HG02943 (cell line): Measurements from ENCODE around the gene BTBD9.

Experiments used
- ATAC-seq: cut with Tn5 transposase; IDR thresholded peaks from one replicate; pipeline ENCODE4 v1.9.1; 2021; ENCODE audit warnings: mild to moderate bottlenecking, low read depth, moderate library complexity; ENCODE audit not compliant: unreplicated experiment

The BTBD9 gene

DNA sequence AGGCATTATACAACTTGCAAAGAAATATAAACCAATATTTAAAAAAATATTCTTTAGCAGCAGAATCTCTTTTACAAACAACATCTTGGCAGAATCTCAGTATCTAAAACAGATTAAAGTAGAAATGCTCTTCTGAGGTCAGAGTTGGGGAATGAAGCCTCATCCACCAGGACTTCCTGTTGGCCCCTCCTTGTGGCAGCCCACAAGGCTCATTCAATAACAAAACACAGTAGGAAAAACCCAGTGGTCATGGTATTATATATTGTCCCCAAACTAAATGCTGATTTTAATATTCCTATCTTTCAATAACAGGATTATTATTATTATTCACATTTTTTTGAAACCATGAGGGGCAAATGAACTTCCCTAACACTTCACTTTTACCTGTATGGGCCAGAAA, 368.6 kb downstream of the BTBD9 start:
- ATAC-seq, result no peak

DNA sequence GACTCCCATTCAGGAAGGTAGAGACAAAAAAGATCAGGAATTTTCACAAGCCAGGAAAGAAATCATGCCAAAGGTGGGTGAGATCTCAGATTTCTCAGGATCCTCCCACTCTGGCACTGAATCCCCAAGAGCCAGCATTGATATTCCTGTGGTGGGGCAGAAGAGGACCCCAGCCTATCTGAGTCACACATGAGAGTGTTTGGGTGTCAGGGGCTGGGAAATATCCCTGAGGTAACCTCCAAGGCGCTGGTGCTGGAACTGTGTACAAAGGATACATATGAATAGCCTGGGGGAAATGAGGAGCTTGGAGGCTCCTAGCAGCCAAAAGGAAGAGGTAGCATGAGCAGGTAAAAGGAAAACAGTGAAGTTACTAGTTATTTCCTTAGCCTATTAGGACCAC, 369.4 kb downstream of the BTBD9 start:
- ATAC-seq, result no peak

DNA sequence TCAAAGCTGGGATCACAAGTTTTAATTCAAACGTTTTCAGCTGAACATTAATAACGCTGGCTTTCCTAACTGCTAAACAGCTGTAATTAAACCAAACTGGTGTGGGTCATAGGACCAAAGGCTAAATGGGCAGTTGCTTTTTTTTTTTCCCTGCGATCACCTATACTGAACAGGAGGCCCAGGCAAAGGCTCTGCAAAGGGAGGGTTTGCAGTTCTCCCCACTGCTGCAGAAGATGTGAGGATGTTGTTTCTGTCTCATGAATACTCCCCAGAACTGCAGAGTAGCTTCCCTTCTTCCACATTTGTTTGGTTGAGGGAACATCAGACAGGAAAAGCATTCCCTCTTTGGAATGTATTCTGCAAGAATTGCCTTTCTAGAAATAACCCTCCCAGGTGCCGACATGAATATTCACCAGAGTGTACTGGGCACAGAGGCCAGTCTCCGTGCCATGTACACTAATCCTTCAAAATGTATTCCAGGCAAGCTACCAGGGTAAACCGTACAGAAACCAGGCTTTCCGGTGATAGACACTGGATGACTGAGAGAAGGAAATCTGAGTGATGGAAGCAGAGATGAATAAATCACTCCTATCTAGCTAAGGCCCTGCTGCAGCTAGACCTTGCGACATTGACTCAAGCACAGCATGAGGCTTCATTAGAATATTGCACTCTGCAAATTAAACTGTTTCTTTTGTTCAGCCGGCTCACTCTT, 370.1 kb downstream of the BTBD9 start:
- ATAC-seq, result no peak

DNA sequence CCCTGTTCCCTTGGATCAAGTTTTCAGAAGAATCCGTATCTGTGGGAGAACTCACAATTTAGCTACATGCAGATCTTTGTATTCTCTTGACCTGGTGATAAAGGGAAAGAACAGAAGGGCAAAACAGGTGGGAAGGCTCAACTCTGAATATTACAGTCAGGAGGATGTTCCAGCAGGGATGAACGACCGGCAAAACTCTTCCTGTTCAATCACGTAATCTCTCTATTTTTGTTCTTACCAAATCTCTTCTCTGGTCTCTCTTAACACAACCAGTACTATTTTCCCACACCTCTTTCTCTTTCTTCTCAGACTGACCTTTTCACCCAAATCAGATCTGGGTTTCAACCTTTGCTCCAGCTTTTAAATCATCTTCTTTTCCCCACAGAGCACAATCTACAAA, 371.4 kb downstream of the BTBD9 start:
- ATAC-seq, result no peak

DNA sequence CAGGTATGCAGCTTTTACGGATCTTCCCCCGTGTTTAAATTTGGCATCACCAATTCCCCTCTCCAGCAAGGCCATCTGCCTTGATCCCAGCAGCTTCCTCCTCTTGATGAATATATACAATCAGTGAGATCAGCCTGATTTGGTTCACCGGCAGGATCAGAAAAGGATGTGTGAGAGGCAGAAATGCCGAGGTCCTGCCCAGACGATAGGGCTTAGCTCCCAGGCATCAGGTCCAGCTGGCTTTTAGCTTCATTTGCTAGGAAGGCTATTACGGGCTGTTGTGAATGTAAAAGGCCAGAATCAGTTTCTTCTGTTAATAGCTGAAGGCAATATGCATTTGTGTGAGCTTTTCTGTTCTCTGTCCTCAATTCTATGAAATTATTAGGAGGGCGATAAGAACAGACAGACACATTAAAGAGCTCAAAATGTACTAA, 372.8 kb downstream of the BTBD9 start:
- no peak for ATAC-seq

DNA sequence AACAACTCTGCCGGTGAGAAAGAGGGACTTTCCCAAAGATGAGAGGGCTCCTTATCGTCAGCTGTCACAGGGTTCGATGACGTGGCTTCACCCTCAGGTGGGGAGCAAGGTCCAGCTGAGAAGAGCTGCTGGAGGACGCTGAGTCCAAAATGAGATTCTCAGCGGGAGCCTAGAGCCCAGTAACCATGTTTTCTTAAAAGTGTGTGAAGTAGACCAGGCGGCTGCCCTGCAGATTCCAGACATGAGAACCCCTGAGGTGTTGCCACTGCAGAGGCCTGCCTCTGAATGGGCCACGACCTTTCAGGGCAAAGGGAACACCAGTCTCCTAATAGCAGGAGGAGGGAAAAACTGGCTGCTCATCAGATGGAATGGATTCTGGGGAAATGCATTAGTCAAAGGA, 375.1 kb downstream of the BTBD9 start:
- ATAC-seq, result no peak

DNA sequence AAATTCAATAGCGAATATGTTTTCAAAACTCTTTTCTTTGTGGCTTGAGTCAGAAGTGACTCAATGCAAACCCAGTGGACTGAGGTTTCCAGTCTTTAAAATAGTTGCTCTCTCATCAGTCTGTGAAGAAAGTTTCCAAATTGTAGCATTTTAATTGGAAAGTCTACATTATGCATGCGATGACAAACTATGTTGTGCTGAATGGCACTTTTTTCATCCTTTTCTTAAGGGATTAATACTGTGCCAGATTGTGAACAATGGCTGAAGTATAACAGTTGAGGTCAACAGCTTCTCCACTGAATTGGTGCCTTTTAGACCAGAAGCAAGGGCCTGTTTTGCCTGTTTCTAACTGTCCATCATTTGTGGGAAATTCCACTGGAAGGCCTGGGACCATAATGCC, 377.1 kb downstream of the BTBD9 start:
- no peak for ATAC-seq

DNA sequence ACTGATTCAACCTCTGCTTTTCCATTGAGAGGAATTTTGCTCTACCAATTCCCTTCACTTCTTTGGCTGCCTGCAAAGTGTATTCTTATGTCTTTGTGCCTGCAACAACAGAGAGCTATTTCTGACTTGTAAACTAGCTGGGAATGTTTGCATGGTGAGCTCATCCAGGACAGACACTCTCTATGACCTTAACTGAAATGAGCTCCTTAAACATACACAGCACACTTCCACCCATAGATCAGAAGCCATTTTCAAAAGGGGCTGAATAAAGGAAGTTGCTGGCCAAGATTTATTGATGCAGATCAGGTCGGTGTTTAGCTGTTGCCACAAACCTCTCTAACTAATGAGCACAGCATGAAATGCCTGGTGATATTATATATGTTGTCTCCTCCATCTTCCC, 377.7 kb downstream of the BTBD9 start:
- no peak for ATAC-seq

DNA sequence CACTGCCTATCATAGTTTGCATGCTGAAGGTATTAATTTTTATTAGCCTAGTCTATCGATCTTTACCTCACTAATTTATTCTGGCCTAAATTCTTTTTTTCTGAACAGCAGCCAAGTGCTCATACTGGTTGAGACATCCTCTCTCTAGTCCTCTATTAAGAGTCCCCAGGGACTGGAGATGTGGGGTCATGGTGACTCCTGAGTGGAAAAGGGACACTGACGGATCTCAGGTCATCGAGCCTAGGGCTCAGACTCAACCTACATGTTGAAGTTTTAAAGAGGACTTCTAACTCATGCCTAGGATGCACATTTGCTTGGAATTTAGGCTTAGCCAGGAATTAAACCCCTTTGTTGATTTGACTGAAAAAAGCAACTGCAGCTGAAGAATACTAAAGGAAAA, 378.1 kb downstream of the BTBD9 start:
- no peak for ATAC-seq

DNA sequence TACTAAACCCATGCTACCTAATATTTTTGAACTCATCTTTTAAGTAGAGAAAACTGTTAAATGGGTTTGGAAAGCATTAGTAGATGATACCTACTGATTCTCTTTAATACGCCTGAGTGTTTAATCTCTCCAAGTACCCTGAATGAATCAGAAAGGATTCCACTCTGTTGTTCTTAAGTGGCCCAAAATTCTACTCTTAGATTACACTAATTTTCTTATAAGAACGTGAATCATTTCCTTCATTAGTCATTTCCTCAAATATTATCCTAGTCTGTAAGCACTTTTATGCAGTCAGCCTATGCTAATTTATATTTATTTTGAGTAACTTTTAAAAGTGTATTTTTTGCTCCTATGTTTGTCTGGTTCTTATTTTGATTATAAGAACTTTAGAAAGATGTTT, 380.0 kb downstream of the BTBD9 start:
- ATAC-seq, result no peak

DNA sequence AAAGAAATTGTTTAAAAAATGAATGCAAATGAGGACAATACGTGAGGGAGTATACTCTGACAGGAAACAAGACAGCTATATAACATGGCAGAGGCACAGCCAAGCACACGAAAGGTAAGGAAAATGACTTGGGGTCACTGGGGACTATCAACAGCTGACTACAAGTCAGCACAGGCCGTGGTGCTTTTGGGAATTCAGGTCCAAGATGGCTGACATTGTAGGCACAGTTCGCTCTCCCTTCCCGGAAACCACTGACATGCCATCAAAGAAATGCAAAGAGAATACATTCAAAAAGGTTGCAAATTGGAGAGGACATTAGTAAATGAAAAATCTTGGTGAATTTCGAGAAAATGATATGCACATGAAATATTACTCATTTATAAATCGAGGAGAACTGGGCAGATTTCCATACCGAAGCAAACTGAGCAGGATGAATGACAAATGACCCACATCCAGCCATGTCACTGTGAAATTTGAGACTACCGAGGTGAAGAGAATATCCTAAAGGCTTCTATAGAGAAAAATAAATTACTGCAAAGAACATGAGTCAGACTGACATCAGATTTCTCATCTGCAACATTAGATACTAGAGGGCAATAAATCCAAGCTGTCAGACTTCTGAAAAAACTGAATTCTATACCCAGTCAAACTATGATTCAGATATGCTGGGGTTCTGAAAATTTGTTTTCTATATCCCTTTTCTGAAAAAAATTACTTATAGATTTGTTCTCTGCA, 391.1 kb downstream of the BTBD9 start:
- ATAC-seq, result no peak

DNA sequence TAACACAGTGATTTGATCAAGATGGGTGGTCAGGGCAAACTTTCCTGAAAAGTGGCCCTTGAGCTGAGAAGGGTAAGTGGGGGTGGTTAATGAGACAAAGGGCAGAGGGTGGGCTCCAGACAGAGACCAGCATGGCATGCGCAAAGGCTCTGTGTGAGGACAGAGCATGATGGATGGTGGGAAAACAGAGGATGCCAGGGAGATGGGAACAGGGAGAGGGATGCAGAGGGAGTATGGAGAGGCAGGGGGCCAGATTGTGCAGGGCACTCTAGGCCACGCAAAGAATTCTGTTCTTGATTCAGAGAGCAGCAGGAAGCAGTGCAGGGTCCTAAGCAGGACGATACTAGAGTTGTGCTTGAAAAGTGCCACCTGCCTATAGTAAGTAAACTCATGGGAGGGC, 394.4 kb downstream of the BTBD9 start:
- no peak for ATAC-seq

DNA sequence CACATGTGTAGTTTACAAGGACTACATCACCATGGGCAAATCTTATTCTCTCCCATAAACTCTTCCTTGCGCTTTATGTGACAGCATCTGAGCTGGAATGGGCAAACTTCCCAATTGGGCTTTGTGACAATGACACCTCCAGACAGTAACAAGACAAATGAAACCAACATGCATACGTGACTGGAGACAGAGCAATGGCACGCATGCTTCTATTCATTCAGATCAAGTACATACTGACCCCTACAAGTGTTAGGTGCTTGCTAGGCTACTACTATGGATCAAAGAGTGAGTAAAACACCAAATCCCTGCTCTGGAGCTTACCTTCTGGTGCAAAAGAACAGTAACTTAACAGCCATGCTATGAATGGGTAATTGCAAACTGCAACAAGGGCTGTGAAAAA, 394.9 kb downstream of the BTBD9 start:
- no peak for ATAC-seq

DNA sequence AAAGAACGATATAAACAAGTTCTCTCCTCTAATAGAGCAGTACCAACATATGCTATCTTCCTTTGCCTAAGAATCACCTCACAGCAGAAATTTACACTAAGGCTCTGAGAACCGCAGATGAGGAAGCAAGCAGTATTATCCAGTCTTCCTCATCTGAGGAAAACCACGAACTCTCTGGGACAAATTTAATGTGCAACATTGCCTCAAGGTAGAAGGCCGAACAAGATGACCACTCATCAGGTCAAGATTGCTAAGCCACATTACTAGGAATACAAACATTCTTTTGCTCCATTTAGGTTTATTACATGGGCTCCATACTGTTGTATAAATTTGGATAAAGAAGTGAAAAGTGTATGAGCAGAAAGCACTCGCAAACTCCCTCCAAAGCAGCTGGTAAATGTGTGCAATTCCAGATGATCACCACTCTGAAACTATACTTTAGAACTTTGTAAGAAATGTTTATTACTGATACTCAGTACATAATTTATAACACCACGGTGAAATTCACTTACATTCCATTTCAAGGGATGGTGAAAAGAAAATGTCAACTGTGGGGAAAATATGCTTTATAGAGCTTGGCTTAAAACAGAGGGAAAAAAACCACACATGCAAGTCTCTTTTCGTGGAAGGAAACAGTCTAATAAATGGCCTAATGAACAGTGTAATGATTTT, 398.4 kb downstream of the BTBD9 start:
- no peak for ATAC-seq

DNA sequence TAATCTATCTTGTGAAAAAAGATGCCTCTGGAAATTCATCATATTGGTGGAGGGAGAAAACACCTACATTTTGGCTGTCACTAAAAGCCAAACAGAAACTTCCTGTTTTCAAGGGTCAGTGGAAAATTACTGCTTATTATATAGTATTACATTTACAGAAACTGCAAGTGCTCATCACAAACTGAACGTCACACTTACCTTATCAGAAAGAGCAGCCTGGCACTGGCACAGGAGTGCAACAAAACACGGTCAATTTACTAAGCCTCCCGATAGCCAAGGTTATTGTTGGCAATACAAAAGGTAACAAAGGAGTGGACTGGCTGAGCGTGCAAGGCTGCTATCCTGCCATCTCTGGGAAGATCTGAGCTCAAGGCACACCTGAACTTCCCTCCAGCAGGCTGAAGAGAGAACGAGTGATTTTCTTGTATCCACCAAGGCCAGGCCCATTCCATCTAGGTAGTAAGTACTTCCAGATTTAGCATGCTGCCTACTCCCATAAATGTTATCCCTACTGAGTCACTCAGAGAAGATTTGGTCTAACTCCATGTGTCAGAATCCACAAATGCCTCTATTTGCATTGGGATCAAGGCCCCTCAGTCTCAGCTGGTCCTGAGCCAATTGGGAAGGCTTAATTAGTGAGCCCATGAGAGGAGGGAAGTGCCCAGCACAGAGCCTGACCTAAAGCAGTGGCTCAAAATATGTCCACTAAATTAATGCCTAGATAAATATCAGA, 399.8 kb downstream of the BTBD9 start:
- no peak for ATAC-seq

DNA sequence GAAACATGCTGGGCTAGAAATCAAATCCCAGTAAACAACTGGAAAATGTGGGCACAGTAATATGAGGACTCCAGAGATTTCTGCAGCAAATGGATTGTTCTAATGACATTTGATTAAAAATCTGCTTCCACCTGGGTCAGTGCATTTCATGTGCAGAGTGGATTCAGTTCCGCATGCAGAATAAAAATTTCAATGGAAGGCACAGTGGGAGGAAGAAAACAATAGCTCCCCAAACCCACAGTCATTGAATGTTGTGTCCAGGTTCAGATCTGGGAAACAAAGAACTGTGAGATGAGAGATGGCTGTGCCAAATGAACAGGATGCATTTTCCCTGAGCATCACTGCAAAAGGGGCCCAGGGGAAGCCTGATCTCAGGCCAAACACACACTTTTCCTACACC, 403.1 kb downstream of the BTBD9 start:
- no peak for ATAC-seq

DNA sequence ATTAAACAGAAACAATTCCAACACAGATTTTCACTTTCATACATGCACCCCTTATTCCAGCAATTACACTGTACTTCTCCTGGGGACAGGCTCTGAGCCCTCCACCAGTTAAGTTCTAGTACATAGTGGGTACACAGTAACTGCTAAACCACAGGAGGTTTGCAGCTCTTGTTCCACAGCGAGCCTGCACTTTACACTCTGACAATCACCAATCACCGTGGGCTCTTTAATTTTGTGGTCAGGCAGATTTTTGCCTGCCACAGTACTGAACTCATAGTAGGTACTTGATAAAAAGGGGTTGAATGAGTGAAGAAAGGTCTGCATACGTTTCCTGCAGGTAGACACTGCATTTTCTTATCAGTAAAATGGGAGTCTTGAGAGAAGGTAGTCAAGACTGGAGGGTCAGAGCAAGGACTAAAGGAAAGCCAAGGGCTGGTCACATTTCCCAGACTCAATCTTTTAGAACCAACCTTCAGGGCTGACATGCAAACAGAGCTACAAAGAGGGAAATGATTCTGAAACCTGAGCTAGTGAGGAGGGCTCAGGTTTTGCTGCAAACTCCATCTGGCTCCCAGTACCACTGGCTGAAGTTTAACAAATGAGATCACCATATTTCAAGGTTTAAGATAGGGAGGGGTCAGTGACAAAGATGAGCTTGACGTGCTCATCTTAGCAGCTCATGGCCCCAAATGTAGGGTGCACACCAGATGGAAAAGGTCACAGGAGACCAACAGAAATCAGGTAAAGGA, 404.6 kb downstream of the BTBD9 start:
- no peak for ATAC-seq

DNA sequence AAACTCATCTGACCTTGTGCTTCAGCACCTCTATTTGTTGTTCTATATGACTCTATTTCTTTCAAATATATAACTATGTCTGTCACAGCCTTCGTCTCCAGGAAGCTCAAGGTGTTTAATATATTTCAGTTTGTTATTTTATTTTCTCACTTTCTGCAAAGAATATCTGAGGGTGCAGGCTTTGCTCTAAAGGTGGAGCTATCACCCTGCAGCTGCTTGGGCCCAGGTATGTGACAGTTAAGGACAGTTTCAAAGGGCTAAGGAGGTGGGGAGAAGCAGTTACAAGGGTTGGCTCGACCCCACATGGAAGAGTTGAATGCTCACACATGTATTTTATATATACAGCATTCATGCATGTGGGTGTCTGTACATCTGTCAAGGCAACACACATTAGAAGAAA, 405.6 kb downstream of the BTBD9 start:
- no peak for ATAC-seq

DNA sequence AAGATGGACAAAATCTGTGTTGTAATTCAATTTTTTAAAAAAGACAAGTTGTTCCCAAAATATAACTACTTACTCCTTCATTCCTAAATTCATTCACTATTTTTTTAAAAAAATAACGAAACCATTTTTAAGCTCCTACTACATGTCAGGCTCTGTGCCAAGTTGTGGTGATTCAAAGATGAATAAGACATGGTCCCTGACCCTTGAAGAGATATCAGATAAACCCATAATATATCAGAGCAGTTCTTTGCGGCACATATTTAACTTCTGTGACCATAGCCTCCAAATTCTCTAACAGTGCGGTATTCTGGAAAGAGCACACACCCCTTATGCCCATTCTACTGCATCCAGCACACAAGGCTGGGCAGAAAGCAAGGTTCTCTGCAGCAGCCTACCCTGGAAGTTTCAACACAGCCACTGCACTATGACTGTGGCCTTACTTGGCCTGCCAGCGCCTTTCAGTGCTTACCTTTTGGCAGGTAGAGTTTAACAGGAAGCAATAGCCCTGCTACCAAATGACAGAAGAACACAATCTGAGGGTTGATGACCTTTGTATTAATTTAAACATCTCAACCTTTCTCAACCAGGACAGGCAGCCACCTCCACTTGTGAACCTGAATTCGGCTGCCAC, 406.5 kb downstream of the BTBD9 start:
- no peak for ATAC-seq

DNA sequence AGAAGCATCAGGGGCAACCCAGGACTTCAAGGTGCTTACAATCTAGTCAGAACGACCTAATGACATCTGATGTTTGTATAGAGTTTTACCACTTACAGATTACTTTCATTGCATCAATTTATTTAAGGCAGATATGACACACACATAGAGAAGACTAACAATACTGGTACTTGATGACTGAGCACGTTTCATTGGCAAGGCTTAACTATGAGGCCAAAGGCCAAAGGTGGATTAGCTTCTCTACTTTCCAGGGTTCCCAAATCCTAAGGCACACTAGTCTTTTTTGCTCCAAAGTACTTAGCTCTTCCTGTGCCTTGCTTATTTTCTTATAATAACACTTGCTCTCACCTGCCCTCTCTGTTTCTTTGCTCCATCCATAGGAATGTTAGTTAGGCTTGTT, 414.0 kb downstream of the BTBD9 start:
- no peak for ATAC-seq
